ENCODE data around the gene KAZALD1.
A peak's percentile ranks its signal among the peaks of the same experiment; 100 is the strongest.

KAZALD1 gene

GRCh38 chr10:101050208-101051069 lies 11.3 kb upstream of the KAZALD1 start:
- DNase-seq, result peak; percentile 69

- DNase-seq, result no peak
These were observed 9.5 kb upstream of the KAZALD1 start for GRCh38 chr10:101052285-101052684.

- no peak for DNase-seq
These were observed 8.3 kb upstream of the KAZALD1 start for GRCh38 chr10:101053516-101053915.

GRCh38 chr10:101054351-101054750 lies 7.4 kb upstream of the KAZALD1 start:
- DNase-seq, result no peak

GRCh38 chr10:101054876-101055275 lies 6.9 kb upstream of the KAZALD1 start:
- no peak for DNase-seq

GRCh38 chr10:101055411-101055810 lies 6.4 kb upstream of the KAZALD1 start:
- DNase-seq, result no peak

- no peak for DNase-seq
These were observed 5.2 kb upstream of the KAZALD1 start for GRCh38 chr10:101056365-101057151.

- peak; percentile 91 for DNase-seq
These were observed 1.5 kb upstream of the KAZALD1 start for GRCh38 chr10:101060036-101060950.

GRCh38 chr10:101060951-101061623 lies 702 bp upstream of the KAZALD1 start:
- DNase-seq, result peak; percentile 42

GRCh38 chr10:101062232-101063049 lies 652 bp downstream of the KAZALD1 start:
- DNase-seq, result peak; percentile 37

GRCh38 chr10:101063050-101063525 lies 1.3 kb downstream of the KAZALD1 start:
- no peak for DNase-seq

GRCh38 chr10:101063548-101064414 lies 2.0 kb downstream of the KAZALD1 start:
- DNase-seq, result no peak

- no peak for DNase-seq
These were observed 2.7 kb downstream of the KAZALD1 start for GRCh38 chr10:101064415-101065030.

GRCh38 chr10:101065481-101066145 lies 3.8 kb downstream of the KAZALD1 start:
- no peak for DNase-seq

GRCh38 chr10:101066146-101066895 lies 4.5 kb downstream of the KAZALD1 start:
- DNase-seq, result peak; percentile 32

GRCh38 chr10:101066896-101067355 lies 5.1 kb downstream of the KAZALD1 start:
- DNase-seq, result no peak

GRCh38 chr10:101067356-101068083 lies 5.7 kb downstream of the KAZALD1 start:
- DNase-seq, result peak; percentile 69

Data from central memory CD4-positive, alpha-beta T cell (primary cell).